IPS-NIHi11 (cell line): ENCODE data around the gene SLC10A1.

Experiments
- DNase-seq: peaks from one replicate; pipeline ENCODE4 v3.0.0; 2012; ENCODE audit warnings: mixed read lengths, low spot score

SLC10A1 gene

GRCh38 chr14:69808919-69809808 is 12.1 kb upstream of the SLC10A1 start:
- no peak for DNase-seq

GRCh38 chr14:69807192-69807591 is 10.2 kb upstream of the SLC10A1 start:
- DNase-seq: no peak

- no peak for DNase-seq
Observed at GRCh38 chr14:69804902-69805301, 7.9 kb upstream of the SLC10A1 start.

- no peak for DNase-seq
Observed at GRCh38 chr14:69803753-69804152, 6.7 kb upstream of the SLC10A1 start.

GRCh38 chr14:69798339-69798735 is 1.3 kb upstream of the SLC10A1 start:
- no peak for DNase-seq

- DNase-seq: no peak
Observed at GRCh38 chr14:69797573-69798338, 715 bp upstream of the SLC10A1 start.

GRCh38 chr14:69795691-69796090 is 1.4 kb downstream of the SLC10A1 start:
- no peak for DNase-seq

- no peak for DNase-seq
Observed at GRCh38 chr14:69794791-69795190, 2.2 kb downstream of the SLC10A1 start.

- no peak for DNase-seq
Observed at GRCh38 chr14:69792887-69793421, 4.1 kb downstream of the SLC10A1 start.

GRCh38 chr14:69789118-69789640 is 7.9 kb downstream of the SLC10A1 start:
- DNase-seq: no peak

GRCh38 chr14:69786603-69787002 is 10.4 kb downstream of the SLC10A1 start:
- DNase-seq: no peak

- no peak for DNase-seq
Observed at GRCh38 chr14:69784942-69785341, 12.1 kb downstream of the SLC10A1 start.

- DNase-seq: no peak
Observed at GRCh38 chr14:69780952-69781351, 16.1 kb downstream of the SLC10A1 start.

- no peak for DNase-seq
Observed at GRCh38 chr14:69780092-69780491, 16.9 kb downstream of the SLC10A1 start.

GRCh38 chr14:69779088-69779487 is 18.0 kb downstream of the SLC10A1 start:
- no peak for DNase-seq

GRCh38 chr14:69776875-69777453 is 20.1 kb downstream of the SLC10A1 start:
- DNase-seq: no peak

- DNase-seq: no peak
Observed at GRCh38 chr14:69775012-69775411, 22.0 kb downstream of the SLC10A1 start.

GRCh38 chr14:69773571-69774276 is 23.3 kb downstream of the SLC10A1 start:
- no peak for DNase-seq

- DNase-seq: no peak
Observed at GRCh38 chr14:69772082-69773017, 24.7 kb downstream of the SLC10A1 start.

- DNase-seq: no peak
Observed at GRCh38 chr14:69771136-69771535, 25.9 kb downstream of the SLC10A1 start.

GRCh38 chr14:69770559-69770958 is 26.5 kb downstream of the SLC10A1 start:
- DNase-seq: no peak
